ENCODE measurements around the gene SMIM22.

Gene SMIM22

GRCh38 chr16:4828567-4829321 is 33.6 kb downstream of the SMIM22 start:
- DNase-seq, result no peak

- no peak for DNase-seq
These were observed 35.2 kb downstream of the SMIM22 start for GRCh38 chr16:4830408-4830807.

- DNase-seq, result no peak
These were observed 36.4 kb downstream of the SMIM22 start for GRCh38 chr16:4831616-4832015.

GRCh38 chr16:4832698-4833343 is 37.7 kb downstream of the SMIM22 start:
- no peak for DNase-seq

- no peak for DNase-seq
These were observed 38.4 kb downstream of the SMIM22 start for GRCh38 chr16:4833584-4833983.

GRCh38 chr16:4836727-4837126 is 41.6 kb downstream of the SMIM22 start:
- no peak for DNase-seq

- no peak for DNase-seq
These were observed 42.7 kb downstream of the SMIM22 start for GRCh38 chr16:4837733-4838501.

GRCh38 chr16:4839942-4840341 is 44.8 kb downstream of the SMIM22 start:
- no peak for DNase-seq

- DNase-seq, result no peak
These were observed 45.8 kb downstream of the SMIM22 start for GRCh38 chr16:4840984-4841383.
